K562 (cell line): Measurements from ENCODE around the gene ALDH7A1. TPM values are rescaled to one million over a fixed set of nuclear protein-coding genes. Genes with fewer than 3 reads are reported as not detected.

Source experiments
- CHD2 ChIP-seq: IDR thresholded peaks from 2 replicates; pipeline ENCODE4 v1.6.1; 2011; ENCODE audit warnings: low read depth, low read length
- CREBBP ChIP-seq: IDR thresholded peaks from one replicate; pipeline ENCODE4 v1.6.1; 2012; ENCODE audit warnings: low read depth, mild to moderate bottlenecking, control low read depth, inconsistent platforms, low read length
- ELF1 ChIP-seq: fragments of 200-800 bp; sonication (Bioruptor generic); IDR thresholded peaks from 2 replicates; pipeline ENCODE4 v1.6.1; 2016; ENCODE audit warnings: missing genetic modification characterization, missing compliant biosample characterization
- FOXJ2 ChIP-seq: fragments of 200-800 bp; sonication (Bioruptor generic); IDR thresholded peaks from 2 replicates; pipeline ENCODE4 v1.6.1; 2016; ENCODE audit warnings: missing genetic modification characterization, missing compliant biosample characterization
- FOXJ3 ChIP-seq: sonication (generic); formaldehyde crosslinking; IDR thresholded peaks from 2 replicates; pipeline ENCODE4 v1.4.0; 2020; ENCODE audit warnings: mild to moderate bottlenecking, missing genetic modification reagents
- GABPB1 ChIP-seq: sonication (generic); formaldehyde crosslinking; IDR thresholded peaks from 2 replicates; pipeline ENCODE4 v1.8.0; 2022; ENCODE audit warnings: mild to moderate bottlenecking, missing genetic modification reagents
- HEY1 ChIP-seq: fragments of 250-450 bp; sonication (Bioruptor Pico); IDR thresholded peaks from 2 replicates; pipeline ENCODE4 v1.5.0; 2020; ENCODE audit warnings: mild to moderate bottlenecking, moderate library complexity, borderline replicate concordance
- MAFG ChIP-seq: fragments of 450-650 bp; conservative IDR thresholded peaks from 2 replicates; pipeline ENCODE4 v1.6.1; 2016; ENCODE audit warnings: missing genetic modification characterization, missing compliant biosample characterization
- MCM5 ChIP-seq: fragments of 450-650 bp; IDR thresholded peaks from 2 replicates; pipeline ENCODE4 v1.6.1; 2016; ENCODE audit warnings: low read depth
- MEIS2 ChIP-seq: fragments of 450-650 bp; IDR thresholded peaks from 2 replicates; pipeline ENCODE4 v1.6.1; 2014; ENCODE audit warnings: mild to moderate bottlenecking; ENCODE audit not compliant: partially characterized antibody
- MYBL2 ChIP-seq, 2 experiments: fragments of 450-650 bp in 1 of 2; sonication (generic) in 1 of 2; formaldehyde crosslinking in 1 of 2; IDR thresholded peaks; 2 replicates each; pipeline versions ENCODE4 v1.6.1 to v1.8.1; 2017 to 2022; ENCODE audit warnings: borderline replicate concordance in 1 of 2, inconsistent platforms in 1 of 2, low read depth in 1 of 2, mild to moderate bottlenecking in 1 of 2, missing genetic modification reagents in 1 of 2, moderate library complexity in 1 of 2
- NFE2 ChIP-seq: IDR thresholded peaks from 2 replicates; pipeline ENCODE4 v1.6.1; 2014; ENCODE audit warnings: antibody characterized with exemption, low read depth
- RNF2 ChIP-seq: sonication (generic); IDR thresholded peaks from 2 replicates; pipeline ENCODE4 v1.6.1; 2016
- SNRNP70 ChIP-seq: fragments of 200-400 bp; formaldehyde crosslinking; optimal IDR thresholded peaks from 2 replicates; pipeline ENCODE3; 2017; ENCODE audit warnings: low read depth, low read length
- SP2 ChIP-seq: IDR thresholded peaks from 2 replicates; pipeline ENCODE4 v1.6.1; 2011; ENCODE audit warnings: mild to moderate bottlenecking, low read depth, low read length, moderate library complexity; ENCODE audit not compliant: poor library complexity, severe bottlenecking; ENCODE audit errors: extremely low read depth
- SRSF7 ChIP-seq: fragments of 200-400 bp; formaldehyde crosslinking; optimal IDR thresholded peaks from 2 replicates; pipeline ENCODE3; 2017; ENCODE audit warnings: mild to moderate bottlenecking, low read depth, low read length
- XRCC4 ChIP-seq: IDR thresholded peaks from one replicate; pipeline ENCODE4 v1.6.1; 2011; ENCODE audit not compliant: insufficient read depth, insufficient read length; ENCODE audit errors: extremely low read depth
- ZKSCAN3 ChIP-seq: fragments of 250-450 bp; sonication (Bioruptor Pico); IDR thresholded peaks from 2 replicates; pipeline ENCODE4 v1.4.0; 2020
- ZNF212 ChIP-seq: fragments of 450-650 bp; formaldehyde crosslinking; IDR thresholded peaks from 2 replicates; pipeline ENCODE4 v1.4.0; 2020; ENCODE audit warnings: mild to moderate bottlenecking
- ZNF408 ChIP-seq: fragments of 250-450 bp; sonication (Bioruptor Pico); IDR thresholded peaks from 2 replicates; pipeline ENCODE4 v1.4.0; 2020; ENCODE audit warnings: low read depth, mild to moderate bottlenecking, moderate library complexity
- polyA plus RNA-seq, 8 experiments: library from polyadenylated mRNA; depleted of rRNA in 4 of 8; stranded (reverse) in 5 of 8; unstranded in 3 of 8; fragments of >200 nt; fragmentation: Nextera tagmentation in 2 of 8; fragmentation: Illumina TruSeq in 1 of 8; extraction: Ambion mirVana in 2 of 8; extraction: Trizol in 1 of 8; gene quantifications; 2 replicates each; pipeline versions ENCODE4 v1.2.1 to v1.2.3, GENCODE V29; 2011 to 2014; ENCODE audit warnings: inconsistent platforms in 1 of 8, missing spikeins in 1 of 8
- total RNA-seq, 7 experiments: library from RNA; depleted of rRNA in 6 of 7; stranded (reverse); fragments of >200 nt in 6 of 7; fragmentation: Illumina TruSeq in 2 of 7; extraction: Trizol in 2 of 7; gene quantifications; 2 replicates each; pipeline versions ENCODE4 v1.2.1 to v1.2.3, GENCODE V29; 2011 to 2021; ENCODE audit warnings: low replicate concordance in 1 of 7
- TF ChIP-seq, protein P1 (sequence below): fragments of 450-650 bp; conservative IDR thresholded peaks from 2 replicates; pipeline ENCODE4 v1.6.1; 2016; ENCODE audit warnings: missing genetic modification characterization, low read depth, mild to moderate bottlenecking, missing compliant biosample characterization, moderate library complexity
- TF ChIP-seq, protein P2 (sequence below): IDR thresholded peaks from 2 replicates; pipeline ENCODE4 v1.6.1; 2012; ENCODE audit warnings: low read depth, low read length, improper control_type of control experiment, borderline replicate concordance
- TF ChIP-seq, protein P3 (sequence below): IDR thresholded peaks from 2 replicates; pipeline ENCODE4 v1.6.1; 2014; ENCODE audit warnings: antibody characterized with exemption
- TF ChIP-seq, protein P4 (sequence below), 2 experiments: fragments of 450-650 bp in 1 of 2; sonication (generic) in 1 of 2; formaldehyde crosslinking in 1 of 2; IDR thresholded peaks in 1 of 2; conservative IDR thresholded peaks in 1 of 2; 2 replicates each; pipeline versions ENCODE4 v1.6.1 to v1.8.1; 2016 to 2023; ENCODE audit warnings: mild to moderate bottlenecking in 2 of 2, moderate library complexity in 2 of 2, inconsistent platforms in 1 of 2, missing genetic modification reagents in 1 of 2

ALDH7A1 gene
- total and polyA plus RNA-seq, 9 of the 15 experiments (the other 6 are each of a cell fraction or from before 2014, with no cell fraction given) = 0.04 to 0.49 TPM; not detected in 7

DNA sequence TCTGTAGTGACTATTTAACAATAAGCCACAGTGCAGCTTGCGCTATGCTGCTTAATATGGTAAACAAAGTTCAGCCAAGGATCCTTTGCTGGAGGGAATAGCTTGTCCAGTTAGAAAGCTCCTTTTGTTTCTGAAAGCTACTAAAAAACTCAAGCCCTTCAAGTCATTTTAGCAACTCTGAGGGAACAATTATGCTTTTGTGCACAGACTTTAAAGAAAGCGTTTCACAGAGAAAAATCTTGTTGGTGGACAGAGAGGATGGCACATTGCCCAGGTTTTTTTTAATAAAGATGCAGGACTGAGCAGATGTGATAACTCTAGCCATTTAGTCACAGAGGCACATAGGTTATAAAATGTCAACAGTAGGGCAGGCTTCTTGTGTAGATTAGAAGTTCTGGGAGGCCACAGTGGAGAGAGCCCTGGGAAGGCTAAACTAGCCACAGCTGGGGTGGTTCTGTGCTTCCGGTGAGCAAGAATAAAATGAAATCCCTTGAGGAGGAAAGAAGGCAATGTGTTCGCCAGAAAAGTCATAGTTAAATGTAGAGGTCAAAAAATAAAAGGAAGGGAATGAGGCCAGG lies 63.4 kb downstream of the ALDH7A1 start (continued):
- TF ChIP-seq, protein P1, sequence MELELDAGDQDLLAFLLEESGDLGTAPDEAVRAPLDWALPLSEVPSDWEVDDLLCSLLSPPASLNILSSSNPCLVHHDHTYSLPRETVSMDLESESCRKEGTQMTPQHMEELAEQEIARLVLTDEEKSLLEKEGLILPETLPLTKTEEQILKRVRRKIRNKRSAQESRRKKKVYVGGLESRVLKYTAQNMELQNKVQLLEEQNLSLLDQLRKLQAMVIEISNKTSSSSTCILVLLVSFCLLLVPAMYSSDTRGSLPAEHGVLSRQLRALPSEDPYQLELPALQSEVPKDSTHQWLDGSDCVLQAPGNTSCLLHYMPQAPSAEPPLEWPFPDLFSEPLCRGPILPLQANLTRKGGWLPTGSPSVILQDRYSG = no peak
- no peak for TF ChIP-seq MCM5
- no peak for TF ChIP-seq ZNF408 (CRISPR knock-in tag)
- TF ChIP-seq SP2 = no peak
- TF ChIP-seq RNF2 = peak; percentile 43; the same call in 1 of the 2 replicates
- TF ChIP-seq MAFG (tag) = no peak
- TF ChIP-seq, protein P2, sequence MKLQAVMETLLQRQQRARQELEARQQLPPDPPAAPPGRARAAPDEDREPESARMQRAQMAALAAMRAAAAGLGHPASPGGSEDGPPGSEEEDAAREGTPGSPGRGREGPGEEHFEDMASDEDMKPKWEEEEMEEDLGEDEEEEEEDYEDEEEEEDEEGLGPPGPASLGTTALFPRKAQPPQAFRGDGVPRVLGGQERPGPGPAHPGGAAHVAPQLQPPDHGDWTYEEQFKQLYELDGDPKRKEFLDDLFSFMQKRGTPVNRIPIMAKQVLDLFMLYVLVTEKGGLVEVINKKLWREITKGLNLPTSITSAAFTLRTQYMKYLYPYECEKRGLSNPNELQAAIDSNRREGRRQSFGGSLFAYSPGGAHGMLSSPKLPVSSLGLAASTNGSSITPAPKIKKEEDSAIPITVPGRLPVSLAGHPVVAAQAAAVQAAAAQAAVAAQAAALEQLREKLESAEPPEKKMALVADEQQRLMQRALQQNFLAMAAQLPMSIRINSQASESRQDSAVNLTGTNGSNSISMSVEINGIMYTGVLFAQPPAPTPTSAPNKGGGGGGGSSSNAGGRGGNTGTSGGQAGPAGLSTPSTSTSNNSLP = 0 out of 2 replicates have a peak, but pooled peaks have one; percentile 44
- TF ChIP-seq ZKSCAN3 (CRISPR knock-in tag) = no peak
- TF ChIP-seq, protein P3, sequence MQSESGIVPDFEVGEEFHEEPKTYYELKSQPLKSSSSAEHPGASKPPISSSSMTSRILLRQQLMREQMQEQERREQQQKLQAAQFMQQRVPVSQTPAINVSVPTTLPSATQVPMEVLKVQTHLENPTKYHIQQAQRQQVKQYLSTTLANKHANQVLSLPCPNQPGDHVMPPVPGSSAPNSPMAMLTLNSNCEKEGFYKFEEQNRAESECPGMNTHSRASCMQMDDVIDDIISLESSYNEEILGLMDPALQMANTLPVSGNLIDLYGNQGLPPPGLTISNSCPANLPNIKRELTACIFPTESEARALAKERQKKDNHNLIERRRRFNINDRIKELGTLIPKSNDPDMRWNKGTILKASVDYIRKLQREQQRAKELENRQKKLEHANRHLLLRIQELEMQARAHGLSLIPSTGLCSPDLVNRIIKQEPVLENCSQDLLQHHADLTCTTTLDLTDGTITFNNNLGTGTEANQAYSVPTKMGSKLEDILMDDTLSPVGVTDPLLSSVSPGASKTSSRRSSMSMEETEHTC = no peak
- TF ChIP-seq ELF1 = no peak
- TF ChIP-seq FOXJ3 (CRISPR knock-in tag) = no peak
- TF ChIP-seq SRSF7 = no peak
- TF ChIP-seq MEIS2 = peak; percentile 41
- TF ChIP-seq XRCC4 = no peak
- no peak for TF ChIP-seq CHD2
- no peak for TF ChIP-seq ZNF212 (CRISPR knock-in tag)
- TF ChIP-seq, protein P4, sequence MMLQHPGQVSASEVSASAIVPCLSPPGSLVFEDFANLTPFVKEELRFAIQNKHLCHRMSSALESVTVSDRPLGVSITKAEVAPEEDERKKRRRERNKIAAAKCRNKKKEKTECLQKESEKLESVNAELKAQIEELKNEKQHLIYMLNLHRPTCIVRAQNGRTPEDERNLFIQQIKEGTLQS (IDR thresholded peaks at IDR 0.05) = no peak
- TF ChIP-seq, protein P4 (CRISPR knock-in tag; conservative IDR thresholded peaks at IDR 0.05) = no peak
- no peak for TF ChIP-seq FOXJ2 (tag)
- TF ChIP-seq SNRNP70 = no peak
- TF ChIP-seq MYBL2 (IDR thresholded peaks at IDR 0.05; ENCODE audit: low read depth) = no peak
- no peak for TF ChIP-seq MYBL2 (CRISPR knock-in tag; IDR thresholded peaks at IDR 0.05; ENCODE audit: borderline replicate concordance)
- no peak for TF ChIP-seq CREBBP
- TF ChIP-seq NFE2 = no peak
- TF ChIP-seq HEY1 (CRISPR knock-in tag) = no peak
- TF ChIP-seq GABPB1 (CRISPR knock-in tag) = no peak
